Myometrial cell (primary cell): Measurements from ENCODE around the gene NACC2. TPM values are rescaled to one million over a fixed set of nuclear protein-coding genes. Genes with fewer than 3 reads are reported as not detected.

Experiments used
- total RNA-seq: library from RNA; depleted of rRNA; stranded (reverse); fragments of >200 nt; gene quantifications from 2 replicates; pipeline ENCODE4 v1.2.3, GENCODE V29; 2015

NACC2 gene, protein sequence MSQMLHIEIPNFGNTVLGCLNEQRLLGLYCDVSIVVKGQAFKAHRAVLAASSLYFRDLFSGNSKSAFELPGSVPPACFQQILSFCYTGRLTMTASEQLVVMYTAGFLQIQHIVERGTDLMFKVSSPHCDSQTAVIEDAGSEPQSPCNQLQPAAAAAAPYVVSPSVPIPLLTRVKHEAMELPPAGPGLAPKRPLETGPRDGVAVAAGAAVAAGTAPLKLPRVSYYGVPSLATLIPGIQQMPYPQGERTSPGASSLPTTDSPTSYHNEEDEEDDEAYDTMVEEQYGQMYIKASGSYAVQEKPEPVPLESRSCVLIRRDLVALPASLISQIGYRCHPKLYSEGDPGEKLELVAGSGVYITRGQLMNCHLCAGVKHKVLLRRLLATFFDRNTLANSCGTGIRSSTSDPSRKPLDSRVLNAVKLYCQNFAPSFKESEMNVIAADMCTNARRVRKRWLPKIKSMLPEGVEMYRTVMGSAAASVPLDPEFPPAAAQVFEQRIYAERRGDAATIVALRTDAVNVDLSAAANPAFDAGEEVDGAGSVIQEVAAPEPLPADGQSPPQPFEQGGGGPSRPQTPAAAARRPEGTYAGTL
- 23.6 and 25.1 TPM in 2 replicates for total RNA-seq

DNA sequence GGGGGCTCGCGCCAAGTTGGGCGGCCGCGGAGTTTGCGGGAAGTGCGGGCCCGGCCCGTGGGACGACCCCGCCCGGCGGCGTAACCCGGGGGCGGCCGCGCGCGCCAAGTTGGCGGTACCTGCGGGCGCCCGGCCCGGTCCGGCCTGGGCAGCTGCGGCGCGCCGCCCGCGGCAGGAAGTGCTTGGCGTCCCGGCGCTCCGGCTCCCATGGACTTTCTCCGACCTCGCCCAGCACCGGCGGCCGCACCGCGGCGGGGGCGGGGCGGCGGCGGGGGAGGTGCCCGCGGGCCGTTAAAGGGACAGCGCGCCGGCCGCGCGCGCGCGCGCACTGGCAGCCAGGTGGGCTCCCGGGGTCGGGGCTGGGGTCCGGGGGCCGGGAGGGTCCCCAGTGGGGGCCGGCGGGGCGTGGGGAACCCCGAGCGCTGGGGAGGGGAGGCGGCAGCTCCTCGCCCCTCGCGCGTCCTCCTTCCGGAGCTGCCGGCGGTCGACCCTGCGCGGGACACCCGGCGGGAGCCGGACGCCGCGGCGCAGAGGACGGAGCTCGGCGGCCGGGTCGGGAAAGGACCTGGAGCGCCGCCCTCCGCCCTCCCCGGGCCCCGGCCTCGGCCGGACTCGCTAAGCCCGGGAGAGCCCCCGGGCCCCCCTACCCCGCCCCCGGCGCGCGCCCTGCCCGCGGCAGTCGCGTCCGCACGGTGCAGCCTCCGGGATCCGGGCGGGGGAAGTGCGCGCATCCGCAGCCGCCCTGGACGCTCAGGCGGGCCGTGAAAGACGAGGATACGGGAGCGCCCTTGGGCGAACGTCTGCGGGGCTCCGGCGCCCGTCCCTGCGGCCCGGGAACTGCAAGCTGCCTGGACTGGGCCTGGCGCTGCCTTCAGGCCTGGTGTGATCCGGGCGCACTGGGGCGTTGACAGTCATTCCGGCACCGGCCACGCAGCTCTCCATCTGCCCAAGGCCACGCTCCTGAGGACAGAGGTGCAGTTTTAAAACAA lies at the start of gene NACC2:
Gene NACC2 (minus strand): TSS at position 220 of the 989 bp plus-strand sequence. CDS start 44,768 bp downstream, outside the sequence.

DNA sequence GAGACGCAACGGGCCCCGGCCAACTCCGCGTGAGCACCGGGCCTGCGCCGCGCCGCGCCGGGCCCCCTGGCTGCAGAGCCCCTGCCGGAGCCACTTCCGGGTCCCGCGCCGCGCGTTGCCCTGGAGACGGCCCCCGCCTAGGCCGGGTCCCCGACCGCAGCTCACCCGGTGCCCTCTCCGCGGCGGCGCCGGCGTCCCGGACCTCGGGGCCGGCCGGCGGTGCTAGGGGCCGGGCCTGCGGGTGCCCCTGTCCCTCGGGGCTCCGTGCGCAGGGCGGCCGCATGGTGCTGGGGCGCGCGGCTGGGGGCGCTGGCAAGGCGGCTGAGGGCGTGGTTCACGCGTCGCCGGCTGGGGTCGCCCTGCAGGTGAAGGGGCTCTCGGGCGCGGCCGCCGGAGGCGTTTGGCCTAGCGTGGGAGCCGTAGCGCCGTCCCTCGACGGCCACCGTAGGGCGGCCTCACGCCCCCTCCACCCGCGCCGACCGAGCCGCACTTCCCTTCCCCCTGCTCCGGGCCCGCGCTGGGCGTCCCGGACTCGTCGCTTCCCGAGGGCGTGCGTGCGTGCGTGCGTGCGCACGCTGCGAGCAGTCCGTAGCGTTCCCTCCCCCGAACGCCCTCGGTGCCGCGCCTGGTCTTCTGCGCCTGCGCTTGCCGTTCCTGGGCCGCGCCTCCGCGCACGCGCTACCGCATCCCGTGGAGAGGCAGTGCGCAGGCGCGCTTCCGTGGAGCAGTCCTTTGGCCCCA lies 23.4 kb upstream of the NACC2 start, which contains the start of gene TMEM250:
Gene TMEM250 (minus strand): TSS at position 556 of the 741 bp plus-strand sequence. CDS start 1,975 bp downstream, outside the sequence.

DNA sequence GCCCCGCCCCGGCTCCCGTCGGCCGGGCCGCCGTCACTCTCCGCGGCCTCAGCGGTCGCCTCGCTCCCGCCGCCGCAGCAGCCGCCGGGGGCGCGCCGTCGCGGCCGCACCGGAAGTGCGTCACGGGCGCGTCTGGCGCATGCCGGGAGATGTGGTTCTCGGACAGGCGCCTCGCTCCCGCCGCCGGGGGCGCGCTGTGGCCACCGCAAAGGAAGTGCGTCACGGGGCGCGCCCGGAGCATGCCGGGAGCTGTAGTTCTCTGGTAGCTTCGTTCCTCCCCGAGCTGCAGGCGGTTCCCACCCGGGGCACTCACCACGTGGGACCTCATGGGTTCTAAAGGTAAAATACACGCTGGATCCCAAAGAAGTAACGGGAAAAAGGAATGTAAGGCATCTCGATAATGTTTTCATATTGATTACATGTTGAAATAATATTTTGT lies 133.8 kb downstream of the NACC2 start, which contains the start of gene UBAC1:
Gene UBAC1 (minus strand): TSS at position 97 of the 439 bp plus-strand sequence. CDS start 211 bp downstream, outside the sequence.

Other genes with a start within 250 kb of the NACC2 start
- gene CAMSAP1, start 187.7 kb downstream of the NACC2 start, total RNA-seq: 16.1 and 16.7 TPM in 2 replicates
- gene UBAC1, start 133.9 kb downstream of the NACC2 start, total RNA-seq: 36.9 and 44.5 TPM in 2 replicates
- 42.5 and 60.5 TPM in 2 replicates for gene TMEM250, start 23.6 kb upstream of the NACC2 start, total RNA-seq
- gene LHX3, start 109.8 kb upstream of the NACC2 start, total RNA-seq: not detected in 2 replicates
- 15.2 and 17.0 TPM in 2 replicates for gene QSOX2, start 150.5 kb upstream of the NACC2 start, total RNA-seq
- not detected in 2 replicates for gene CCDC187, start 208.8 kb upstream of the NACC2 start, total RNA-seq
- 69.5 and 81.3 TPM in 2 replicates for gene GPSM1, start 232.2 kb upstream of the NACC2 start, total RNA-seq